Skeletal muscle tissue (tissue), 4 donors: ENCODE measurements around the gene ADGRG6. TPM values are rescaled to one million over a fixed set of nuclear protein-coding genes. Genes with fewer than 3 reads are reported as not detected.

Experiments
- H3K27ac ChIP-seq: one replicate; pipeline ENCODE4 v1.7.0; 2013; ENCODE audit warnings: mild to moderate bottlenecking, low read depth, low read length, inconsistent platforms
- H3K27me3 ChIP-seq, 3 donors: one replicate each; pipeline ENCODE4 v1.7.0; 2013; ENCODE audit warnings: low read length in 3 of 3; ENCODE audit not compliant: control insufficient read depth in 3 of 3, insufficient read depth in 3 of 3
- H3K36me3 ChIP-seq, 3 donors: one replicate each; pipeline ENCODE4 v1.7.0; 2013; ENCODE audit warnings: low read length in 3 of 3; ENCODE audit not compliant: control insufficient read depth in 3 of 3, insufficient read depth in 3 of 3
- H3K4me1 ChIP-seq, 3 donors: one replicate each; pipeline ENCODE4 v1.7.0; 2013; ENCODE audit warnings: low read length in 3 of 3, mild to moderate bottlenecking in 3 of 3; ENCODE audit not compliant: control insufficient read depth in 3 of 3, insufficient read depth in 3 of 3
- H3K4me3 ChIP-seq, 3 donors: one replicate each; pipeline ENCODE4 v1.7.0; 2013; ENCODE audit warnings: low read length in 3 of 3
- H3K9ac ChIP-seq, 3 donors: one replicate each; pipeline ENCODE4 v1.7.0; 2013; ENCODE audit warnings: low read length in 3 of 3, mild to moderate bottlenecking in 3 of 3, moderate library complexity in 2 of 3, low read depth in 1 of 3
- H3K9me3 ChIP-seq, 3 donors: one replicate each; pipeline ENCODE4 v1.7.0; 2013; ENCODE audit warnings: low read length in 3 of 3; ENCODE audit not compliant: control insufficient read depth in 3 of 3
- total RNA-seq: library from RNA; depleted of rRNA; stranded (reverse); fragments of >200 nt; gene quantifications from one replicate; pipeline ENCODE4 v1.2.3, GENCODE V29; 2014
- donor health status: Osteomylitis.

The ADGRG6 gene
- total RNA-seq, 1 donor from 2014 or later, result 26.1 TPM

DNA sequence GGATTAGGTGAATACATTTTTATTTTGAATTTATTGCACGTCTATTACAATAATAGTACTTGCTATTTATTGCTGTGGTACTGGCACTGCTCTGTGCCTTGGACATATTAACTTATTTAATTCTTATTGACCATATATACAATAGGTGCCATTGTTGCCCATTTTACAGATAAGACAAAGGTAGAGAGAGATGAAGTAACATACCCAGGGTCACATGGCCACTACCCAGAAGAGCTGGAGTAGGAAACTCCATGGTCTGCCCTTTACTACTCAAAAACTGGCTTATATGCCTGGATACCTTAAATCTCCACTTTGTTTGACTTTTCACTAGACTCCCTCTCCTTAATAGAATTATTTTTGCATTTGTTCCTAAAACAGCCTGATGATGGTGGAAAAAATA lies 67.5 kb downstream of the ADGRG6 start:
- H3K4me3 ChIP-seq, result no peak overlapping the region
- no peaks in the 10 kb centered on the region for H3K4me1 ChIP-seq
- H3K27ac ChIP-seq, result no peak overlapping the region
- H3K27me3 ChIP-seq, result no peaks in the 10 kb centered on the region
- H3K9me3 ChIP-seq, result no peaks in the 10 kb centered on the region
- no peak overlapping the region for H3K9ac ChIP-seq
- no peaks in the 10 kb centered on the region for H3K36me3 ChIP-seq

DNA sequence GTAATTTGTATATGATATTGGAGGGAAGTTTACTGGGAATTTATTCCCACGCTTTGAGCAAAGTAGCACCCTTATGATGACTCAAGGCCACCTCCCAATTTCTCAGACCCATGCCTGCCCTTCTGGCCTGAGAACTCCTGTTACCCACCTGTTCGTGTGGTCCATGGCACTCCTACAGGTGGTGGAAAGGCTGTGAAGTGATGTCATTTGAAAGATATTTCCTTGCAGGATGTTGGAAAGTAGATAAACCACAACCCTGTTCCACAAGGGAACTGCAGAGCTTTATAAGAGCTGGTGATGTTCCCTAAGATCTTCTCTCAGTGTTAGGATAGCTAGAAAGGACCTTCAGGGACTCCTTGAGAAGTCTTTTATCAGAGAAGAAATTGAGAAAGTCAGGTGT lies 70.5 kb downstream of the ADGRG6 start:
- H3K27me3 ChIP-seq, result no peaks in the 10 kb centered on the region
- H3K27ac ChIP-seq, result no peak overlapping the region
- no peaks in the 10 kb centered on the region for H3K4me1 ChIP-seq
- no peak overlapping the region for H3K9ac ChIP-seq
- no peak overlapping the region for H3K4me3 ChIP-seq
- H3K9me3 ChIP-seq, result no peaks in the 10 kb centered on the region
- H3K36me3 ChIP-seq, result no peaks in the 10 kb centered on the region

DNA sequence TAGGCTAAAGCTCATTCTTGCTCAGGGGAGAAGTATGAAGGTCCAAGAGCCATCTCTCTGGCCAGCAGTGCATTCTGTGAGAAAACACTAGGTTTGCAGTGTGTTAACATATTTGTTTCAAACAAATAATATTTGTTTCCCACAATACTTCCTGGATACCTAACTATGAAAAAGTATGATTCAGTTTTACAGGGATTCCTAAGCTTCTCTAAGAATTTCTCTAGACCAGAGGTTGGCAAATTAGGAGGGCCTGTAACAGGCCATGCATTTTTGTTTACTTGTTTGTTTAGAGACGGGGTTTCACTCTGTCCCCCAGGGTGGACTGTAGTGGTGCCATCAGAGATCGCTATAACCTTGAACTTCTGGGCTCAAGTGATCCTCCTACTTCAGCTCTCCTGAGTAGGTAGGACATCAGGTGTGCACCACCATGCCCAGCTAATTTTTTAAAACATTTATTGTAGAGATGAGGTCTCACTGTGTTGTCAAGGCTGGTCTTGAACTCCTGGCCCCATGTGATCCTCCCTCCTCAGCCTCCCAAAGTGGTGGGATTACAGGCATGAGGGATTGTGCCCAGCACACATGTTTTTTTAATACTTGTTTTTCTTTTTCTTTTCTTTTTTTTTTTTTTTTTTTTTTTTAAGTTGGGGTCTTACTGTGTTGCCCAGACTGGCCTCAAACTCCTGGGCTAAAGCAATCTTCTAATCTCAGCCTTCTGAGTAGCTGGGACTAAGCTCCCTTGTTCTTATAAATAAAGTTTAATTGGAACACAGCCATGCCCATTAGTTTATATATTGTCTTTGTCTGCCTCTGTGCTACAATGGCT lies 71.7 kb downstream of the ADGRG6 start:
- Histone ChIP-seq H3K9ac (no peak overlapping the region), H3K4me3 (no peak overlapping the region), H3K9me3 (no peaks in the 10 kb centered on the region), H3K36me3 (no peaks in the 10 kb centered on the region), H3K27ac (no peak overlapping the region), H3K27me3 (no peaks in the 10 kb centered on the region), H3K4me1 (no peaks in the 10 kb centered on the region)

DNA sequence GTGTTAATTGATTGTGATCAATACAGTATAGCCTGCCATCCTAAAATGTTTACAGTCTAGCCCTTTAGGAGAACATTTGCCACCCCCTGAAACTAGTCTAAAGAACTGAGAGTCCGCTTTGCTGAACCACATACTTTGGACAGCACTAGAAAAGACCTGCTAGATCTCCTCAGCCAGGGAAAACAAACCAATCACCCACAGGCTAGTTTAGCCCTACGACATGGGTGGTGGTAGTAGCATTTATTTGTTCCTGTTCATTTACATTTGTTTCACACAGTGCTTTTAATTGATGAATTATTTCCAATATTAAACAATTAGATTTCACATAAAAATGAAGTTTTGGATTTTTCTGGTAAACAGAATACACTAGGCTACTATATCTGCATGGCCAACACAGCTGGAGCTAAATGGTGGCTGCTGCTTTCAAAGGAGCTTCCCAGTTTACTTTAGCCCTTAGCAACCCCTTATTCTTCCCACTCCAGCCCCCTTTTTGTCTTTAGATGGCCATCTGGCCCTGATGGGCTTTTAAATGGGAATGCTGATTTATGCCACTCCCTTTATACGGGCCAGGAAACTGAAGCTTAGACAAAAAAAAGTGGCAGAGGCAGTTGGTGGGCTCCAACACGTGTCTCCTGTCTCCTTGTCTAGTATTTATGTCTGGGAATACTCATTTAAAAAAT lies 72.4 kb downstream of the ADGRG6 start:
- H3K9ac ChIP-seq, result no peak overlapping the region
- no peaks in the 10 kb centered on the region for H3K27me3 ChIP-seq
- H3K27ac ChIP-seq, result no peak overlapping the region
- no peak overlapping the region for H3K4me3 ChIP-seq
- H3K9me3 ChIP-seq, result no peaks in the 10 kb centered on the region
- no peaks in the 10 kb centered on the region for H3K36me3 ChIP-seq
- H3K4me1 ChIP-seq, result no peaks in the 10 kb centered on the region

DNA sequence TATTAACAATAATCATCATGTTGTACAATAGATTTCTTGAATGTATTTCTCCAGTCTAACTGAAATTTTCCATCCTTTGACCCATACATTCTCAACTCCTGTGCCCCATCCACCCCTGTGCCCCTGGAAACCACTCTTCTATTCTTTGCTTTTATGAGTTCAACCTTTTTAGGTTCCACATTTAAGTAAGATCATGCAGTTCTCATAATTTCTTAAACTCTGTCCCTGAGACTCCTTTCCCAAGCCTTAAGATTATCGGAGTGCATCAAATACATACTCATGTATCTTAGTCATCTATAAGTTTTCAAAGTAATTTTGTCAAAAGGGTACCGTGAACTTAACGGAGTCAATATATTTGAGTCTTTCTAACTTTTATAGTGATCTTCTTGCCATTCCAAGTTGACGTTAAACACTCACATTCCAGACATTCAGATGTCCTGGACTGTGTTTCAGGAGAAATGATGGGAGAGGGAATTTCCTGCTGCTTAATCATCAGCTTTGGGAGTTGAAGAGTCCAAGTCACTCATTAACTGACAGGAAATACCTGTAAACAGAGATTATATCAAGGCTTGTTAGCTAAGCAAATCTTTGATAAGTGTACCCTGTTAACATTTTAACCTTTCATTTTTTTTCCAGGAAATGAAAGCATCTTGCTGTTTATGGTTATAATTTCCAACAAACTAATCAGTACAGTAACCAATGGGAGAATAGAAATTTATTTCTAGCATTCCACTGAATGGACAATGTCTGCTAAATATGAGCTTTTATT lies 73.3 kb downstream of the ADGRG6 start:
- H3K27ac ChIP-seq, result no peak overlapping the region
- H3K27me3 ChIP-seq, result no peaks in the 10 kb centered on the region
- H3K4me3 ChIP-seq, result no peak overlapping the region
- no peaks in the 10 kb centered on the region for H3K36me3 ChIP-seq
- no peaks in the 10 kb centered on the region for H3K9me3 ChIP-seq
- no peaks in the 10 kb centered on the region for H3K4me1 ChIP-seq
- H3K9ac ChIP-seq, result no peak overlapping the region

DNA sequence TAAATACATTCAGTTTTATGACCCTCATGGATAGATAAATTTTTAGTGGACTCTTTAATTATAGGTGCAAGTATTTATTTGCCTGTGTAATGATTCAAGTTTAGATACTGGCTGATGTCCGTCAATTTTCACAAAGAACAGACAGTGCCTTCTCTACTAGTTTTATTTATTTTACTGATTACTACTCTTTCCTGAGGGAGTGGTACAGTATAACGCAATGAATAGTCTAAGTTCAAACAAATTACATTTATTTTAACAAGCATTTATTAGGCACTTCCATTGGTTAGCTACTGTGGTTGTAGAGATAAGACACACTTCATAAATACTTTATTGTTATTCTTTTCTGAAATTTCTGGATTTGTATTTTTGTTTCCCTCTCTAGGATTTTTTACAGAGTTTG lies 74.3 kb downstream of the ADGRG6 start:
- H3K4me1 ChIP-seq, result no peaks in the 10 kb centered on the region
- no peaks in the 10 kb centered on the region for H3K27me3 ChIP-seq
- no peak overlapping the region for H3K4me3 ChIP-seq
- no peak overlapping the region for H3K27ac ChIP-seq
- no peaks in the 10 kb centered on the region for H3K9me3 ChIP-seq
- no peak overlapping the region for H3K9ac ChIP-seq
- no peaks in the 10 kb centered on the region for H3K36me3 ChIP-seq

DNA sequence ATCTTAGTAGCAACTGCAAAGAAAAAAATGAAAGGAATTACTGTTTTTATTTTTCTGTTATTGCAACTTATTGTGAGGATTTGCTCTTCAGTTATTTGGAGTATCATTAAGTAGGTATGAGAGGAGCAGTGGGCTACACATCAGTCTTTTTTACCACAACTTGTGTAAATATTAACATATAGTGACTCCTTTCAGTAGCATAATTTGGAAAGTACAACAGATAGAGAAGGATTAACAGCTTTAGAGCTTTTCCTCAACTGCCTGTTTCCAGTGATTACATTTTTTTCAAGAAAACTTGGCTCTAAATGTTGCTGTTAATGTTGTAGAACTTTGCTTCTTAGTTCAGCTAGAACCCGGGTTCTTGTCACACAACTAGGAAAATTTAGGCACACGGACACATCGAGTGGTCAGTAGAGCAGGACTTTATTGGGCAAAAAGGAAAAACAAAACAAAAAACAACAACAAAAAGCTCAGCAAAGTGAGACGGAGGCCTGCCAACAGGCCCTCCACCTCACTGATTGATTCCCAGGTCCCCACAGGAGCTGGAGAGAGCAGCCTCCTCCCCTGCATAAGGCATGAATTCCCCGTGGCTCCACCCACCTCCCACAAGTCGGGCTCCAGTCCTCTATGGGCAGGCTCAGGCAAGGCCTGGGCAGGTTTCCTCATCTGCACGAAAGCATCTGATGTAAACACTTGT lies 75.1 kb downstream of the ADGRG6 start:
- Histone ChIP-seq H3K27me3 (no peaks in the 10 kb centered on the region), H3K36me3 (no peaks in the 10 kb centered on the region), H3K27ac (peak overlapping the region; percentile 11), H3K4me1 (no peaks in the 10 kb centered on the region), H3K9ac (no peak overlapping the region), H3K9me3 (no peaks in the 10 kb centered on the region), H3K4me3 (no peak overlapping the region)

DNA sequence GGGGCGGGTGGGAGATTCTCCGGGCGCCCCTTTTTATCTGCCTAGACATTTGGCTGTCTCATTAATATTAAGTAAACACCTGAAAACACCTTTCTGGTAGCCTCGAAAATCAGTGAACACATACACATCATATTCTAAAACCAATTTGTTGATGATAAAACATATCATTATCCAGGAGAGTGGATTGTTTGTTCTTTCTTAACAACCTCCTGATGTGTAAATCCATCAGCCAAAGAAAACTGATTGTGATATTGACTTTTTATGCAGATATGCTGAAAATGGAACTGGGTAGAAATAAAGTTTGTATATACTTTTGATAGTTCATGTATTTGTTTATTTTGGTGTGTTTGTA lies 75.7 kb downstream of the ADGRG6 start:
- H3K9me3 ChIP-seq, result no peaks in the 10 kb centered on the region
- H3K36me3 ChIP-seq, result no peaks in the 10 kb centered on the region
- no peak overlapping the region for H3K9ac ChIP-seq
- H3K27me3 ChIP-seq, result no peaks in the 10 kb centered on the region
- H3K4me3 ChIP-seq, result no peak overlapping the region
- H3K27ac ChIP-seq, result no peak overlapping the region
- no peaks in the 10 kb centered on the region for H3K4me1 ChIP-seq

DNA sequence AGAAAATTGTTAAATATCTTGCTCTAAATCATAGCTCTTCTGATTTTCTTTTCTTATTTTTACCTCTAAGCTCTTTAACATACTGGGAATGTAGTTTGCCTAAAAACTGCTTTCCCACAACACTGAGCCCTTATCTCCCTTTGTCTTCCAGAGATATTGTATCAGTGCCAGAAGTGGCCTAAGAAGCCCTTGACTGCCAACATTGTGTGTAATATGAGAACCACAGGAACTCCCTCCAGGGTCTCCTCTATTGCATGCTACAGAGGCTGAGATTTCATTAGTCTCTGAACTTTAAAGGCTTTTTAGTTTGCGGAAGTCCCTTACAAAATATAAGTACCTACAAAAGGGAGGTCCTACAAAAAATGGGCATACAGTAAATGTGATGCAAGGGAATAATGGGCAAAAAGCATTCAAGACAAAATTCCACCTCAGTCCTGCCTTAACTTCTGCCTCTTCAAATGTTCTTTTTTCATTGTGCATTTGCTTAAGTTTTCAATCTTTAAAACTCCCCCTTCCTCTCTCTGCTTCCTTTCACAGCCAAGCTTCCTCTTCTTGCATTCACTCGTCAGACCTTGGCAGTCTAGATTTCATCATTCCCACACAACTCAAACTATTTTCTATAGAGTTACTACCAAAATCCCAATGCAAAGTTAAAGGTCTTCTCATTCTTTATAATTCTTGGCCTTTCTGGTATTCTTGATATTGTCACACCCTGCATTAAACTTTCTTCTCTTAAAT lies 76.5 kb downstream of the ADGRG6 start:
- no peak overlapping the region for H3K27ac ChIP-seq
- no peaks in the 10 kb centered on the region for H3K4me1 ChIP-seq
- no peaks in the 10 kb centered on the region for H3K27me3 ChIP-seq
- no peaks in the 10 kb centered on the region for H3K36me3 ChIP-seq
- no peak overlapping the region for H3K4me3 ChIP-seq
- H3K9ac ChIP-seq, result no peak overlapping the region
- no peaks in the 10 kb centered on the region for H3K9me3 ChIP-seq
